IMR-90 (cell line): ENCODE results near the gene TCF4. TPM values are rescaled to one million over a fixed set of nuclear protein-coding genes. Genes with fewer than 3 reads are reported as not detected.

ENCODE experiments used
- ATAC-seq: fragments of 200-7000 bp; cut with Tn5 transposase; 2 replicates; pipeline ENCODE4 v1.9.1; 2020; ENCODE audit warnings: low read depth, mild to moderate bottlenecking, moderate library complexity
- BruUV-seq: library from RNA; stranded (reverse); fragments of 400-500 nt; replicated peaks from 2 replicates; lab custom pipeline; 2021; lab: Mats Ljungman, UMichigan
- CTCF ChIA-PET: fragments of 300-600 bp; formaldehyde crosslinking; extraction: SDS; loops from one replicate; lab custom pipeline; 2021; ENCODE audit warnings: antibody characterized with exemption; lab: Yijun Ruan, JAX
- POLR2A ChIA-PET: fragments of 300-600 bp; sonication (Branson Sonifier 250); formaldehyde crosslinking; loops from one replicate; lab custom pipeline; 2022; ENCODE audit warnings: antibody characterized with exemption; ENCODE audit not compliant: unreplicated experiment; lab: Charles Lee
- DNase-seq: peaks from one replicate; pipeline ENCODE4 v3.0.0; 2013
- H2AFZ ChIP-seq: replicated peaks from 2 replicates; pipeline ENCODE3; 2013; ENCODE audit warnings: low read length, mild to moderate bottlenecking; ENCODE audit not compliant: poor library complexity
- H2AK5ac ChIP-seq: 2 replicates; pipeline ENCODE4 v1.6.1; 2013; ENCODE audit warnings: low read depth, low read length, inconsistent platforms
- H2AK9ac ChIP-seq: replicated peaks from 2 replicates; pipeline ENCODE3; 2013; ENCODE audit warnings: mild to moderate bottlenecking, low read depth, low read length, moderate library complexity; ENCODE audit not compliant: poor library complexity
- H2BK120ac ChIP-seq: 2 replicates; pipeline ENCODE4 v1.6.1; 2013; ENCODE audit warnings: low read depth, low read length, inconsistent platforms
- H2BK15ac ChIP-seq: 3 replicates; pipeline ENCODE4 v1.6.1; 2013; ENCODE audit warnings: low read depth, low read length, inconsistent platforms
- H2BK20ac ChIP-seq: 2 replicates; pipeline ENCODE4 v1.6.1; 2013; ENCODE audit warnings: low read depth, mild to moderate bottlenecking, inconsistent platforms, low read length, moderate library complexity
- H2BK5ac ChIP-seq: 2 replicates; pipeline ENCODE4 v1.6.1; 2013; ENCODE audit warnings: mild to moderate bottlenecking, low read depth, low read length, inconsistent platforms; ENCODE audit not compliant: poor library complexity, severe bottlenecking
- H3K14ac ChIP-seq: replicated peaks from 2 replicates; pipeline ENCODE4 v1.6.1; 2013; ENCODE audit warnings: low read depth, low read length, inconsistent platforms
- H3K18ac ChIP-seq: 2 replicates; pipeline ENCODE4 v1.6.1; 2013; ENCODE audit warnings: low read depth, low read length, control low read depth
- H3K23ac ChIP-seq: 2 replicates; pipeline ENCODE4 v1.6.1; 2013; ENCODE audit warnings: low read depth, low read length, inconsistent platforms
- H3K27ac ChIP-seq: 2 replicates; pipeline ENCODE4 v1.5.1; 2013; ENCODE audit warnings: mild to moderate bottlenecking, control low read depth, low read length; ENCODE audit not compliant: insufficient read depth
- H3K27me3 ChIP-seq: 2 replicates; pipeline ENCODE4 v1.6.1; 2013; ENCODE audit warnings: low read length; ENCODE audit not compliant: control insufficient read depth, insufficient read depth
- H3K36me3 ChIP-seq: 2 replicates; pipeline ENCODE4 v1.6.1; 2013; ENCODE audit warnings: low read length, mixed read lengths; ENCODE audit not compliant: control insufficient read depth, insufficient read depth
- H3K4ac ChIP-seq: 2 replicates; pipeline ENCODE4 v1.6.1; 2013; ENCODE audit warnings: low read depth, low read length, inconsistent platforms
- H3K4me1 ChIP-seq: 2 replicates; pipeline ENCODE4 v1.6.1; 2013; ENCODE audit warnings: low read length, mixed read lengths; ENCODE audit not compliant: control insufficient read depth, insufficient read depth
- H3K4me2 ChIP-seq: 2 replicates; pipeline ENCODE4 v1.6.1; 2013; ENCODE audit warnings: low read depth, mild to moderate bottlenecking, control low read depth, low read length, moderate library complexity
- H3K4me3 ChIP-seq: 2 replicates; pipeline ENCODE4 v1.5.1; 2013; ENCODE audit warnings: low read depth, mild to moderate bottlenecking, control low read depth, low read length, moderate library complexity; ENCODE audit not compliant: insufficient read depth
- H3K56ac ChIP-seq: 2 replicates; pipeline ENCODE4 v1.6.1; 2013; ENCODE audit warnings: low read length, inconsistent platforms; ENCODE audit not compliant: insufficient read depth; ENCODE audit errors: extremely low read depth
- H3K79me1 ChIP-seq, 2 experiments: 2 replicates each; pipeline ENCODE4 v1.6.1; 2013; ENCODE audit warnings: low read length in 2 of 2, inconsistent platforms in 1 of 2, low read depth in 1 of 2
- H3K9ac ChIP-seq: 2 replicates; pipeline ENCODE4 v1.6.1; 2013; ENCODE audit warnings: low read depth, low read length, control low read depth
- H3K9me1 ChIP-seq: 2 replicates; pipeline ENCODE4 v1.6.1; 2013; ENCODE audit warnings: low read length, inconsistent platforms; ENCODE audit not compliant: insufficient read depth
- H3K9me3 ChIP-seq: 2 replicates; pipeline ENCODE4 v1.6.1; 2013; ENCODE audit warnings: low read length; ENCODE audit not compliant: control insufficient read depth, insufficient read depth
- H4K20me1 ChIP-seq: 2 replicates; pipeline ENCODE4 v1.6.1; 2013; ENCODE audit warnings: low read length, inconsistent platforms; ENCODE audit not compliant: insufficient read depth
- H4K5ac ChIP-seq: 2 replicates; pipeline ENCODE4 v1.6.1; 2013; ENCODE audit warnings: mild to moderate bottlenecking, low read depth, low read length, control low read depth
- H4K8ac ChIP-seq, 2 experiments: 2 replicates each; pipeline ENCODE4 v1.6.1; 2013; ENCODE audit warnings: low read depth in 2 of 2, low read length in 2 of 2, control low read depth in 1 of 2, inconsistent platforms in 1 of 2
- H4K91ac ChIP-seq: 2 replicates; pipeline ENCODE4 v1.6.1; 2013; ENCODE audit warnings: low read depth, low read length, inconsistent platforms; ENCODE audit not compliant: insufficient read depth
- USF2 ChIP-seq: fragments of 150-350 bp; IDR thresholded peaks from 2 replicates; pipeline ENCODE4 v1.6.1; 2017; ENCODE audit warnings: mild to moderate bottlenecking, antibody characterized with exemption, low read length, low read depth
- WGBS, 2 experiments: methylation state at CpG; one replicate each; pipeline versions ENCODE4 v1.1.5 to v1.1.7; 2013; ENCODE audit warnings: missing lambda C conversion rate in 2 of 2; ENCODE audit not compliant: insufficient read length in 1 of 2; ENCODE audit errors: extremely low coverage in 2 of 2; 5-methylcytosine and 5-hydroxymethylcytosine counted together
- dilution Hi-C: fragments of 300-500 bp; cut with HindIII; formaldehyde crosslinking; loops from one replicate; pipeline ENCODE4 v1.14.3; 2018; ENCODE audit warnings: low sequenced_read_pairs; ENCODE audit not compliant: unreplicated experiment
- in situ Hi-C: fragments of 300-500 bp; cut with MboI; formaldehyde crosslinking; loops from 3 replicates; pipeline ENCODE4 v1.14.3; 2019; ENCODE audit warnings: low sequenced_read_pairs, inconsistent platforms, mixed read lengths
- intact Hi-C: fragments of 100-400 bp; cut with micrococcal nuclease; formaldehyde crosslinking; loops from 2 replicates; pipeline ENCODE4 v1.10.0; 2022
- polyA plus RNA-seq, 3 experiments: library from polyadenylated mRNA; depleted of rRNA; stranded (reverse); fragments of >200 nt; gene quantifications; 2 replicates each; pipeline ENCODE4 v1.2.3, GENCODE V29; 2012; ENCODE audit warnings: low replicate concordance in 1 of 3
- total RNA-seq: library from RNA; depleted of rRNA; stranded (reverse); fragments of >200 nt; gene quantifications from 2 replicates; pipeline ENCODE4 v1.2.3, GENCODE V29; 2012

The TCF4 gene
- total and polyA plus RNA-seq, 2 of the 4 experiments (the other 2 are of a cell fraction) = 30.0 to 87.1 TPM

- CTCF ChIA-PET = no interaction called here
- Histone ChIP-seq H3K4ac (no peak overlapping the region), H2BK15ac (no peak overlapping the region), H3K18ac (no peak overlapping the region), H3K9ac (no peak overlapping the region), H4K91ac (no peak overlapping the region), H4K20me1 (0 out of 2 replicates have a peak, but pooled peaks cover 5% of the 10 kb centered on the region), H3K9me1 (peaks cover 6% of the 10 kb centered on the region; the same call in 1 of the 2 replicates), H3K4me3 (no peak overlapping the region), H2AFZ (no peak overlapping the region), H3K4me2 (no peak overlapping the region), H3K79me1 (peaks cover 16 to 66% of the 10 kb centered on the region in 2 experiments), H3K14ac (no peak overlapping the region), H2AK9ac (no peak overlapping the region), H3K9me3 (no peaks in the 10 kb centered on the region), H3K23ac (no peak overlapping the region), H4K5ac (no peak overlapping the region), H3K27me3 (no peaks in the 10 kb centered on the region), H2BK120ac (no peak overlapping the region), H2BK5ac (no peak overlapping the region), H4K8ac (no peak overlapping the region), H3K4me1 (peaks cover 6% of the 10 kb centered on the region; the same call in 1 of the 2 replicates), H2AK5ac (no peak overlapping the region), H2BK20ac (no peak overlapping the region), H3K36me3 (peaks cover 4% of the 10 kb centered on the region), H3K56ac (no peak overlapping the region), H3K27ac (no peak overlapping the region)
- ATAC-seq = no peak
- POLR2A ChIA-PET = no interaction called here
- no TSS peak for BruUV-seq
- TF ChIP-seq USF2 = no peak
- intact Hi-C loops = no loop called here
- DNase-seq = no peak
- in situ Hi-C loops = no loop called here
- dilution Hi-C loops = no loop called here
- WGBS, 2 experiments = no CpG with 5 or more reads among the region's 4 CpGs
Observed at GRCh38 chr18:55555395-55556027, 32.5 kb downstream of the TCF4 start.
